ENCODE measurements around the gene RXRB. TPM values are rescaled to one million over a fixed set of nuclear protein-coding genes. Genes with fewer than 3 reads are reported as not detected.

RXRB gene
- total and polyA plus RNA-seq, 2 donors (not counting 1 experiment from before 2014, with no cell fraction given), result 25.9 to 34.0 TPM

GRCh38 chr6:33248932-33249731 is 48.7 kb upstream of the RXRB start:
- peaks cover 16% of the 10 kb centered on the region for H3K4me1 ChIP-seq (ENCODE audit: control insufficient read depth, extremely low read depth, insufficient read depth, low read length)
- H4K20me1 ChIP-seq (ENCODE audit: control insufficient read depth, extremely low read depth, insufficient read depth, low read length), result no peaks in the 10 kb centered on the region
- no peaks in the 10 kb centered on the region for H3K27me3 ChIP-seq (ENCODE audit: control insufficient read depth, insufficient read depth, low read length)
- H2AFZ ChIP-seq (ENCODE audit: low read length), result peak overlapping the region; percentile 80
- H3K4me3 ChIP-seq (replicated peaks in 1 of 4; ENCODE audit: control extremely low read depth in 1 of 4, insufficient read depth in 1 of 4, low read depth in 3 of 4, low read length in 4 of 4), result peak overlapping the region; percentile 42 to 86 (median 58)
- TF ChIP-seq, protein P1, sequence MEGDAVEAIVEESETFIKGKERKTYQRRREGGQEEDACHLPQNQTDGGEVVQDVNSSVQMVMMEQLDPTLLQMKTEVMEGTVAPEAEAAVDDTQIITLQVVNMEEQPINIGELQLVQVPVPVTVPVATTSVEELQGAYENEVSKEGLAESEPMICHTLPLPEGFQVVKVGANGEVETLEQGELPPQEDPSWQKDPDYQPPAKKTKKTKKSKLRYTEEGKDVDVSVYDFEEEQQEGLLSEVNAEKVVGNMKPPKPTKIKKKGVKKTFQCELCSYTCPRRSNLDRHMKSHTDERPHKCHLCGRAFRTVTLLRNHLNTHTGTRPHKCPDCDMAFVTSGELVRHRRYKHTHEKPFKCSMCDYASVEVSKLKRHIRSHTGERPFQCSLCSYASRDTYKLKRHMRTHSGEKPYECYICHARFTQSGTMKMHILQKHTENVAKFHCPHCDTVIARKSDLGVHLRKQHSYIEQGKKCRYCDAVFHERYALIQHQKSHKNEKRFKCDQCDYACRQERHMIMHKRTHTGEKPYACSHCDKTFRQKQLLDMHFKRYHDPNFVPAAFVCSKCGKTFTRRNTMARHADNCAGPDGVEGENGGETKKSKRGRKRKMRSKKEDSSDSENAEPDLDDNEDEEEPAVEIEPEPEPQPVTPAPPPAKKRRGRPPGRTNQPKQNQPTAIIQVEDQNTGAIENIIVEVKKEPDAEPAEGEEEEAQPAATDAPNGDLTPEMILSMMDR (conservative IDR thresholded peaks at IDR 0.05 in 1 of 2, IDR thresholded peaks at IDR 0.05 in 1 of 2; ENCODE audit: low read depth in 1 of 2, low read length in 2 of 2), result no peak
- TF ChIP-seq EZH2 (IDR thresholded peaks at IDR 0.05; ENCODE audit: low read length, missing control alignments), result no peak
- peak; percentile 99 for DNase-seq (ENCODE audit: low read depth in 2 of 2)
- H3K79me2 ChIP-seq (ENCODE audit: control insufficient read depth, insufficient read depth, low read length), result no peaks in the 10 kb centered on the region
- no peaks in the 10 kb centered on the region for H3K9me3 ChIP-seq (ENCODE audit: control insufficient read depth, insufficient read depth, low read depth, low read length)
- H3K27ac ChIP-seq (ENCODE audit: insufficient read depth, low read length), result peak overlapping the region; percentile 94
- no peaks in the 10 kb centered on the region for H3K36me3 ChIP-seq (ENCODE audit: control insufficient read depth, insufficient read depth, low read length)
- peak overlapping the region; percentile 100 for H3K4me2 ChIP-seq (ENCODE audit: extremely low read depth, insufficient read depth, low read length)
- peak overlapping the region; percentile 81 for H3K9ac ChIP-seq (ENCODE audit: insufficient read depth, low read length)

DNA sequence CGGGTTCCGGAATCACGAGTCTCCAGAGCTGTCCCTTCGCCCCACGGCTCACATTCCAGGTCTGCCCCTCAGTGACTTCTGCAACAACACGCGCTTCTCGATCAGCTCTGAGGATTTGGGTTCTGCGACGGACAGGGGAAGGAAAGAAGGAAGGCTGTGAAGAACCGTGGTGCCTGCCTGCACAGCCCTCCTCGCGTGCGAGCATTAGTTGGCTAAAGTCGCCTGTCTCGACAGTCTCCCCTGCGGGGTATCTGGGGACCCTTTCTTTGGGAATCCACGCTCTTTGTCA is 48.1 kb upstream of the RXRB start:
- H3K9me3 ChIP-seq (ENCODE audit: control insufficient read depth, insufficient read depth, low read depth, low read length), result no peaks in the 10 kb centered on the region
- H3K79me2 ChIP-seq (ENCODE audit: control insufficient read depth, insufficient read depth, low read length), result no peaks in the 10 kb centered on the region
- peak overlapping the region; percentile 100 for H3K4me2 ChIP-seq (ENCODE audit: extremely low read depth, insufficient read depth, low read length)
- TF ChIP-seq, protein P1 (conservative IDR thresholded peaks at IDR 0.05 in 1 of 2, IDR thresholded peaks at IDR 0.05 in 1 of 2; ENCODE audit: low read depth in 1 of 2, low read length in 2 of 2), result no peak
- TF ChIP-seq EZH2 (IDR thresholded peaks at IDR 0.05; ENCODE audit: low read length, missing control alignments), result no peak
- H3K27ac ChIP-seq (ENCODE audit: insufficient read depth, low read length), result peak overlapping the region; percentile 94
- H3K27me3 ChIP-seq (ENCODE audit: control insufficient read depth, insufficient read depth, low read length), result no peaks in the 10 kb centered on the region
- H3K4me1 ChIP-seq (ENCODE audit: control insufficient read depth, extremely low read depth, insufficient read depth, low read length), result peaks cover 16% of the 10 kb centered on the region
- H3K4me3 ChIP-seq (replicated peaks in 1 of 4; ENCODE audit: control extremely low read depth in 1 of 4, insufficient read depth in 1 of 4, low read depth in 3 of 4, low read length in 4 of 4), result peak overlapping the region; percentile 42 to 68 (median 57)
- H3K36me3 ChIP-seq (ENCODE audit: control insufficient read depth, insufficient read depth, low read length), result no peaks in the 10 kb centered on the region
- peak overlapping the region; percentile 81 for H3K9ac ChIP-seq (ENCODE audit: insufficient read depth, low read length)
- H4K20me1 ChIP-seq (ENCODE audit: control insufficient read depth, extremely low read depth, insufficient read depth, low read length), result no peaks in the 10 kb centered on the region
- H2AFZ ChIP-seq (ENCODE audit: low read length), result peak overlapping the region; percentile 80
- DNase-seq (ENCODE audit: low read depth in 2 of 2), result peak in 1 of 2 donors; percentile 48

GRCh38 chr6:33247977-33248642 is 47.6 kb upstream of the RXRB start:
- no peaks in the 10 kb centered on the region for H3K36me3 ChIP-seq (ENCODE audit: control insufficient read depth, insufficient read depth, low read length)
- H3K4me2 ChIP-seq (ENCODE audit: extremely low read depth, insufficient read depth, low read length), result peak overlapping the region; percentile 100
- no peaks in the 10 kb centered on the region for H3K9me3 ChIP-seq (ENCODE audit: control insufficient read depth, insufficient read depth, low read depth, low read length)
- DNase-seq (ENCODE audit: low read depth in 2 of 2), result peak; percentile 73 to 87
- peak overlapping the region; percentile 86 for H2AFZ ChIP-seq (ENCODE audit: low read length)
- no peaks in the 10 kb centered on the region for H4K20me1 ChIP-seq (ENCODE audit: control insufficient read depth, extremely low read depth, insufficient read depth, low read length)
- TF ChIP-seq, protein P1 (conservative IDR thresholded peaks at IDR 0.05 in 1 of 2, IDR thresholded peaks at IDR 0.05 in 1 of 2; ENCODE audit: low read depth in 1 of 2, low read length in 2 of 2), result peak; percentile 88 to 91
- no peak for TF ChIP-seq EZH2 (IDR thresholded peaks at IDR 0.05; ENCODE audit: low read length, missing control alignments)
- H3K9ac ChIP-seq (ENCODE audit: insufficient read depth, low read length), result peak overlapping the region; percentile 81
- no peaks in the 10 kb centered on the region for H3K27me3 ChIP-seq (ENCODE audit: control insufficient read depth, insufficient read depth, low read length)
- H3K27ac ChIP-seq (ENCODE audit: insufficient read depth, low read length), result peak overlapping the region; percentile 94
- H3K79me2 ChIP-seq (ENCODE audit: control insufficient read depth, insufficient read depth, low read length), result no peaks in the 10 kb centered on the region
- peak overlapping the region; percentile 42 to 68 (median 57) for H3K4me3 ChIP-seq (replicated peaks in 1 of 4; ENCODE audit: control extremely low read depth in 1 of 4, insufficient read depth in 1 of 4, low read depth in 3 of 4, low read length in 4 of 4)
- peaks cover 16% of the 10 kb centered on the region for H3K4me1 ChIP-seq (ENCODE audit: control insufficient read depth, extremely low read depth, insufficient read depth, low read length)
